Adipocyte (in vitro differentiated cells): Measurements from ENCODE around the gene KANK4.

ENCODE experiments used
- DNase-seq: peaks from one replicate; pipeline ENCODE4 v3.0.0-alpha.2; 2015; ENCODE audit warnings: low read depth
- H3K27me3 ChIP-seq: replicated peaks from 2 replicates; pipeline ENCODE4 v1.7.0; 2013; ENCODE audit warnings: mild to moderate bottlenecking, low read length, moderate library complexity; ENCODE audit not compliant: control insufficient read depth, insufficient read depth
- H3K36me3 ChIP-seq: 2 replicates; pipeline ENCODE4 v1.7.0; 2013; ENCODE audit warnings: low read length, mild to moderate bottlenecking, moderate library complexity; ENCODE audit not compliant: control insufficient read depth, insufficient read depth, severe bottlenecking
- H3K4me1 ChIP-seq: 2 replicates; pipeline ENCODE4 v1.7.0; 2013; ENCODE audit warnings: mild to moderate bottlenecking, low read length, moderate library complexity; ENCODE audit not compliant: control insufficient read depth, insufficient read depth
- H3K4me3 ChIP-seq: 2 replicates; pipeline ENCODE4 v1.7.0; 2013; ENCODE audit warnings: mild to moderate bottlenecking, low read length, moderate library complexity
- H3K9ac ChIP-seq: 2 replicates; pipeline ENCODE4 v1.7.0; 2013; ENCODE audit warnings: mild to moderate bottlenecking, low read length, moderate library complexity
- H3K9me3 ChIP-seq: 2 replicates; pipeline ENCODE4 v1.7.0; 2013; ENCODE audit warnings: mild to moderate bottlenecking, low read length, moderate library complexity; ENCODE audit not compliant: control insufficient read depth

KANK4 gene

GRCh38 chr1:62318756-62319544, at the start of gene KANK4:
TSS of gene KANK4 (minus strand) at chr1:62319434. CDS start at chr1:62281564, 37,870 bp downstream.
- peak; percentile 60 for DNase-seq
- H3K9ac ChIP-seq = no peak within 1 kb of the TSS
- peaks cover 31% of the 10 kb centered on the region for H3K27me3 ChIP-seq
- H3K4me1 ChIP-seq = peaks cover 8% of the 10 kb centered on the region
- H3K4me3 ChIP-seq = peak within 1 kb of the TSS; percentile 68
- H3K36me3 ChIP-seq = no peaks in the 10 kb centered on the region
- no peaks in the 10 kb centered on the region for H3K9me3 ChIP-seq

GRCh38 chr1:62368989-62369388, 49.8 kb upstream of the KANK4 start:
- DNase-seq = no peak

GRCh38 chr1:62367005-62367557, 47.8 kb upstream of the KANK4 start:
- H3K9ac ChIP-seq = no peak overlapping the region
- DNase-seq = no peak
- peaks cover 8% of the 10 kb centered on the region for H3K27me3 ChIP-seq
- no peaks in the 10 kb centered on the region for H3K36me3 ChIP-seq
- H3K9me3 ChIP-seq = peaks cover 6% of the 10 kb centered on the region
- no peak overlapping the region for H3K4me3 ChIP-seq
- no peaks in the 10 kb centered on the region for H3K4me1 ChIP-seq

More at GRCh38 chr1:62368989-62369388, 49.8 kb upstream of the KANK4 start:
- peaks cover 6% of the 10 kb centered on the region for H3K9me3 ChIP-seq
- no peak overlapping the region for H3K9ac ChIP-seq
- peaks cover 8% of the 10 kb centered on the region for H3K27me3 ChIP-seq
- H3K36me3 ChIP-seq = no peaks in the 10 kb centered on the region
- no peak overlapping the region for H3K4me3 ChIP-seq
- H3K4me1 ChIP-seq = no peaks in the 10 kb centered on the region

- peaks cover 8% of the 10 kb centered on the region for H3K27me3 ChIP-seq
- H3K9me3 ChIP-seq = peaks cover 6% of the 10 kb centered on the region
- no peak overlapping the region for H3K9ac ChIP-seq
- no peaks in the 10 kb centered on the region for H3K4me1 ChIP-seq
- H3K4me3 ChIP-seq = no peak overlapping the region
- peak; percentile 65 for DNase-seq
- no peaks in the 10 kb centered on the region for H3K36me3 ChIP-seq
Observed at GRCh38 chr1:62364721-62365120, 45.5 kb upstream of the KANK4 start.

GRCh38 chr1:62362926-62363325, 43.7 kb upstream of the KANK4 start:
- Histone ChIP-seq H3K9ac (no peak overlapping the region), H3K36me3 (no peaks in the 10 kb centered on the region), H3K9me3 (peaks cover 6% of the 10 kb centered on the region), H3K4me1 (no peaks in the 10 kb centered on the region), H3K27me3 (no peaks in the 10 kb centered on the region), H3K4me3 (no peak overlapping the region)
- DNase-seq = no peak

- Histone ChIP-seq H3K4me1 (no peaks in the 10 kb centered on the region), H3K36me3 (no peaks in the 10 kb centered on the region)
- no peak for DNase-seq
Observed at GRCh38 chr1:62362061-62362917, 43.1 kb upstream of the KANK4 start.

GRCh38 chr1:62361431-62361830, 42.2 kb upstream of the KANK4 start:
- Histone ChIP-seq H3K4me1 (peaks cover 6% of the 10 kb centered on the region), H3K9me3 (no peaks in the 10 kb centered on the region), H3K27me3 (no peaks in the 10 kb centered on the region), H3K9ac (no peak overlapping the region), H3K36me3 (no peaks in the 10 kb centered on the region), H3K4me3 (no peak overlapping the region)
- no peak for DNase-seq

More at GRCh38 chr1:62362061-62362917, 43.1 kb upstream of the KANK4 start:
- H3K27me3 ChIP-seq = no peaks in the 10 kb centered on the region
- H3K9ac ChIP-seq = no peak overlapping the region
- no peak overlapping the region for H3K4me3 ChIP-seq
- peaks cover 6% of the 10 kb centered on the region for H3K9me3 ChIP-seq

GRCh38 chr1:62358665-62359373, 39.6 kb upstream of the KANK4 start:
- no peaks in the 10 kb centered on the region for H3K36me3 ChIP-seq
- H3K27me3 ChIP-seq = no peaks in the 10 kb centered on the region
- no peak overlapping the region for H3K9ac ChIP-seq
- no peak for DNase-seq
- H3K4me1 ChIP-seq = peaks cover 12% of the 10 kb centered on the region
- no peak overlapping the region for H3K4me3 ChIP-seq
- no peaks in the 10 kb centered on the region for H3K9me3 ChIP-seq

- Histone ChIP-seq H3K27me3 (peaks cover 2% of the 10 kb centered on the region), H3K9ac (no peak overlapping the region), H3K4me1 (peaks cover 12% of the 10 kb centered on the region), H3K9me3 (no peaks in the 10 kb centered on the region), H3K4me3 (no peak overlapping the region), H3K36me3 (no peaks in the 10 kb centered on the region)
- no peak for DNase-seq
Observed at GRCh38 chr1:62357916-62358315, 38.7 kb upstream of the KANK4 start.

- Histone ChIP-seq H3K9ac (no peak overlapping the region), H3K27me3 (peaks cover 2% of the 10 kb centered on the region), H3K4me1 (peaks cover 12% of the 10 kb centered on the region), H3K36me3 (no peaks in the 10 kb centered on the region), H3K4me3 (no peak overlapping the region), H3K9me3 (no peaks in the 10 kb centered on the region)
- peak; percentile 91 for DNase-seq
Observed at GRCh38 chr1:62356257-62356835, 37.1 kb upstream of the KANK4 start.
